Stimulated activated naive CD8-positive, alpha-beta T cell treated with anti-CD3 and anti-CD28 coated beads, Interleukin-15, Interleukin-2, amounts not matched to agents 100 U/mL and 50 U/mL, for 24 hours (primary cell): ENCODE data around the gene FHAD1.

Experiments used
- ATAC-seq: fragments of 150-1000 bp; cut with Tn5 transposase; one replicate; pipeline ENCODE4 v1.10.0; 2021
- DNase-seq: peaks from one replicate; pipeline ENCODE4 v3.0.0; 2021

Gene FHAD1

DNA sequence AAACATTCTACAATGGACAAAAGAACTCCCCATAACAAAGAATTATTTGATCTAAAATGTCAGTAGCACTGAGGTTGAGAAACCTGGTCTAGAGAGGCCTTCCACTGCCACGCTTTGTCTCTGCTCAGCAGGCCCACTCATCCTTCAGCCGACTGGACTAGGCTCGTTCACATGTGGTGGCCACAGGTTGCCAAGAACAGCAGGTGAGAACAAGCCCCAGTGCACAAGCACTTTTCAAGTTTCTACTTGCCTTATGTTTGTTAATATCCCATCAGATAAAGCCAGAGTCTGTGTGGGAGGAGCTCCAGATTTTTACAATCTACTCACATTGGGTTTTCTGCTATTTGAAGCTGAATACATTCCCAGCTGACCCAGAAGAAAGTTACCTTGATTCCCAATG lies 153.6 kb downstream of the FHAD1 start:
- no peak for ATAC-seq

DNA sequence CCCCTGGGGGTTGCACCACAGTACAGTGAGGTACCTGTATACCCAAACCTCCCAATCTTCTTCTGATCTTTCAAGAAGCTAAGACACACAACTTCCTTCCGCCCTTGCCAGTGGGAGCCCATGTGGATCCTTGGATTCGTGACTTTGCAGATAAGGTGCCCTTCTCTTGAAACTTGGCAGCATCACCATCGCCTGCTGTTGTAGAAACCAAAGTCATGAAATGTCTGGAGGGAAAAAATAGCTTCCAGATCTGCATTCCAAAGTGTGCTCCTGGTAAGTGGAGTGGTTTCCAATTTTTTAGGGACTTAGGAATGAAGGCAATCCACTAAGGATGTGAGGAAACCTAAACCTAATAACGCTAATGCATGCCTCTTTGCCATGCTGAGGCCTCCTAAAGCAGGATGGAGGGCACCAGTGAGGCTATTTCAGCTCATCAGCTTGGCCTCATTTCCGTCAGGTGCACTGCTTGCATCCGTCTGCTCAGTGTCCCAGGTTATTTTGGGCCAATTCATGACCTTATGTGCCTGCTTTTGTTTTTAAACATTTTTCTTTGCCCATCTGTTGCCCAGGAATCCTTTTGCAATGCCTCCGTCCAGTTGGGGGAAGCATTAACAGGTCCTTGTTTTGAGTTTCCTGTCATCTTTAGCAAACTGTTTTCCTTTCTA lies 154.5 kb downstream of the FHAD1 start:
- DNase-seq (no peak), ATAC-seq (no peak)

More for the DNA sequence above, 153.6 kb downstream of the FHAD1 start:
- no peak for DNase-seq

DNA sequence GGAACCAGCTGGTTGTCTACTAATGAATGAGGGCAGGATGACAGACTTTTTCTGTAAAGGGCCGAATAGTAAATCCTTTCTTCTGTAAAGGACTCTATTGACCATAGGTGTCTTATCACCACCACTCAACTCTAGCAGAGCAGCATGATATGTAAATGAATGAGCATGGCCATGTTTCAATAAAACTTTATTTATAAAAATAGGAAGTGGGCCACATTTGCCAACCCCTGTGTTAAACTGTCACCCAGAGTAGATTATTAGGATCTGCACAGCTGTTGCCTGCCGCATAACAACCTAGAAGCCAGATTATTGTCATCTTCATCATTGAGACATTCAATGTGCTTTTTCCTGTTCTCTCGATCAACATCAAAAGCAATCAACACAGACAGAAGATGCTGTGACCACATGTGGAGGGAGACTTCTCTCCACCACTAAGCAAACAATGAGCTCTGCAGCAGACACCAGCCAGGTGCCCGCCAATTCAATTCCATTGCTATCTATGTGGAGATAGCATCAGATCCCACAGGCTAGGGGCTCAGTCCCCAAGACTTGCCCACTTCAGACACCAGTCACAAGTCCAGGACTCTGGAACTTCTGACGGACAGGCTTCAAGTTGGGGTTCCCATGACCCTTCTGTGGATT lies 155.9 kb downstream of the FHAD1 start:
- no peak for ATAC-seq
- DNase-seq, result no peak

DNA sequence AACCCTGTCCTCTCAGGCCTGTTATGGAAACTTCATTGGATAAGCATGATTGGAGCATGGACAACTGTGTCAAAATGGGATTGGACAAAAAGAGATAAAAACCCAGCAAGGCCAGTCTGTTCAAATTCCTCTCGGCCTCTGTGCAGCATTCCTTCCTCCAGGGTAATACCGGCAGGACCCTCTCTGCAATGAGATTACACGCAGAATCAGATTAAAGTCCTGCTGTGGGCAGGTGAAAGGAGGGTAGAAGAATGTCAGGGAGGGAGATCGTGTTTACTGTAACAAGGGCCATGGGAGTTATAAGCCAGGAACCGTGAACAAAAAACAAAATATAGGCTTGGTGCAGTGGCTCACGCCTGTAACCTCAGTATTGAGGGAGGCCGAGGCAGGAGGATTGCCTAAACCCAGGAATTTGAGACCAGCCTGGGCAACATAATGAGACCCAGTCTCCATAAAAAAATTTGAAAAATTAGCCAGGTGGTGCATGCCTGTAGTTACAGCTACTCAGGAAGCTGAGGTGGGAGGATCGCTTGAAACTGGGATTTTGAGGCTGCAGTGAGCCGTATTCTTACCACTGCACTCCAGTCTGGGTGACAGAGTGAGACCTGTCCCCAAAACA lies 157.0 kb downstream of the FHAD1 start:
- ATAC-seq (no peak), DNase-seq (no peak)

DNA sequence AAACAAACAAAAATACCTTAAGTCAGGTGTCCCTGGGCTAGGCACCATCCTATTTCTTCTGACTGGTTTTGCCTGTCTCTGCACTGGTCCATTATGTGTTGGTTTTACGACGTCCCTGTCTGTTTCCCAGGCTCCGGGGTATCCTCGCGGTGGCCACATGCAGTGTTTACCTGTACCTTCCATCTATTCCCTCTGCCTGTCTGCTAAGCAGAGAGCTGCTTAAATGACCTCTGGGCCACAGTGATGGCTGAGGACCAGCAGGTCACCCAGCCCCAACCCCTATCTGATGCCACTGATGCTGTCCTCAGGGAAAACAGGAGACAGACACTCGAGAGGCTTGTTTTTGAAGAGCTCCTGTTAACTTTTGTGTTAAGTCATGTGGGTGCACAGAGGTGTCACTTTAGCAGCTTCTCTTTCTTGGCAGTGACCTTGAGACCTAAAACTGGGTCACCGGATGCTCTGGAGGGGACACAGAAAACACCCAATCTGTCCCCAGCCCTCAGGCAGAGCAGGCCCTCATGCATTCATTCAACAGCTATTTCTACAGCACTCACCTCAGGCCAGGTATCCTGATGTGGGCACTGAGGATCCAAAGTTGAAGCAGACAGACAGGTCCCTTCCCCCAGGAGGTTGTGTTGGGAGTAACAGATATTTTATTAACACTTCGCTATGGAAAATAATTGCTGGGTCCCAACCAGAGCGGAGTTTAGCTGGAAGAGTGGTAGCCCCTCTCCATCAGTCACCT lies 158.3 kb downstream of the FHAD1 start:
- ATAC-seq (no peak), DNase-seq (no peak)

DNA sequence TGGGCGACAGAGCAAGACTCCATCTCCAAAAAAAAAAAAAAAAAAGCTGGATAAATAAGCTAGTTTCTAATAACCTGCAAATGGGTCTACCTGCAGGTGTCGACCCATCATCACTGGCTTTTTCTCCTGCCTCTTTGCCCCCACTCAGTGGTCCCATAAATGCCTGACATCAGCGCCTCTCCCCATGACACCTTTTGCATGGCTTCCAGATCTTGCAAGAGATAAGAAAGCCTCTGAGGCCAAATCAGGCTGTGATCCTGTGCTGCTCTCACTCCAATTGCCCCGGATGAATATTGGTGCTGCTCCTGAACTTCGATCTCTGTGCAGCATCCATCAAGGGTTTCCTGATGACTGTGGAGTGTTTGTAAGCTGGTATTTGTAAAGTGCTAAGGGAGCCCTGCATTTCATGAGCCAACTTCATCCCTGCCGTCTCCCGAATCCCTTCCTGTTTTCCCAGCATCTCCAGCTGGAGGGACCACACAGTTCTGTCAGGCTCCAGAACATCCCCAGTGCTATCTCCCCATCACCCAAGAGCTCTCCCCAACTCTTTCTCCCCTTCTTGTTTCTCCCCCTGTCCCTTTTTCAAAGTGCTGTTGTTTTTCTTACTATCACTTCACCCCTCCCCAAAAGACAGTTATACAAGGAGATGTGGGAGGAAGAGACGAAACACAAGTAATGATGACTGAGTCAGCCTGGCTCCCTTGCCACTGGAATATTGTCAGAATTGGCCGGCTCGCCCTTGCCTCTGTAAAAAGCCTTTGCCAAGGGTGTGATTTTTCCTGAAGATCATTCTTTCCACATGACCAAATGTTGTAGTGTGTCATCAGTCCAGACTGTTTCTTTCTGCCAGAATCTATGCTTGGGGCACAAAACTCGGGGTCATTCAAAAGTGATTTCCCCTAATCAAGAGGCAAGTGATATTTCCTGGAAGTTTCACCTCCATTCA lies 159.9 kb downstream of the FHAD1 start:
- no peak for DNase-seq
- ATAC-seq, result no peak

DNA sequence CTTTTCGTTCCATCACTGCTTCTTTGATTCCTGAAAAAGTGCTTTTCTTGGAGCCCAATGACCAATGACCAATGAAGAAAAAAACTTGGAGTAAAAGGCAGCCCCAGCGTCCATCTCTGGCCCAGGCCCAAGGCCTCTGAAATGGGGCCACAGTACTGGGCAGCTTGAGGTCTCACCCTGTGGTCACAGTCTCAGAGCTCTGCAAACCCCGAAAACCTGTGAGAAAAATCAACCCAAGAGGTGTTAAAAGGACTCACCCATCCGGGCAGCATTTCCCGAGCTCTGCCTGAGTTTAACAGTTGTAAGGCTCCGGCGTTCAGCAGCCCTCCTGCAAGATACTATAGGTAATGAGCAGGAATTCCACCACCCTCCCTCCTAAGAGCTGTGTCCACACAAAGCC lies 160.6 kb downstream of the FHAD1 start:
- DNase-seq (no peak), ATAC-seq (no peak)

DNA sequence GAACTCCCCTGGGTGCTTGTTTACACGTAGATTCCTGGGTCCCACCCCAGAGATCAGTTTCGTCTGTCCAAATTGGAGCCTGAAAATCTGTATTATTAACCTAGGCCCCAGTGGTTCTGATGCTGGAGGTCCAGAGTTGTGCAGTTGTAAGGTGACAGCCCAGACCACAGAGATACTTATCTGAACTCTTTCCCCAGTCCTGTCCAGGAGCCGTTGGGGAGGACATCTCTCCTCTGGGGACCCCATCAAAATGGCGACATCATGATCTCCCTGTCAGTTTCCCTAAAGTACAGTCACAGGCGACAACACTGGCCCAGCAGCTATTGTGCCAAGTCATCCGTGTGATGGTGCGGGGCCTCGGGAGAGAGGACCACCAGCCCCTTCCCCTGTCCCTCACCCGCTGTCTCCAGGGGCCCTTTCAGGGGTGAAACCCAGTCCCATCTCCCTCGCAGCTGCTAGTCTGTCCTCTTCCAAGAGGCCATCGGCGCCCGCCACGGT lies 161.9 kb downstream of the FHAD1 start:
- ATAC-seq (no peak), DNase-seq (no peak)

DNA sequence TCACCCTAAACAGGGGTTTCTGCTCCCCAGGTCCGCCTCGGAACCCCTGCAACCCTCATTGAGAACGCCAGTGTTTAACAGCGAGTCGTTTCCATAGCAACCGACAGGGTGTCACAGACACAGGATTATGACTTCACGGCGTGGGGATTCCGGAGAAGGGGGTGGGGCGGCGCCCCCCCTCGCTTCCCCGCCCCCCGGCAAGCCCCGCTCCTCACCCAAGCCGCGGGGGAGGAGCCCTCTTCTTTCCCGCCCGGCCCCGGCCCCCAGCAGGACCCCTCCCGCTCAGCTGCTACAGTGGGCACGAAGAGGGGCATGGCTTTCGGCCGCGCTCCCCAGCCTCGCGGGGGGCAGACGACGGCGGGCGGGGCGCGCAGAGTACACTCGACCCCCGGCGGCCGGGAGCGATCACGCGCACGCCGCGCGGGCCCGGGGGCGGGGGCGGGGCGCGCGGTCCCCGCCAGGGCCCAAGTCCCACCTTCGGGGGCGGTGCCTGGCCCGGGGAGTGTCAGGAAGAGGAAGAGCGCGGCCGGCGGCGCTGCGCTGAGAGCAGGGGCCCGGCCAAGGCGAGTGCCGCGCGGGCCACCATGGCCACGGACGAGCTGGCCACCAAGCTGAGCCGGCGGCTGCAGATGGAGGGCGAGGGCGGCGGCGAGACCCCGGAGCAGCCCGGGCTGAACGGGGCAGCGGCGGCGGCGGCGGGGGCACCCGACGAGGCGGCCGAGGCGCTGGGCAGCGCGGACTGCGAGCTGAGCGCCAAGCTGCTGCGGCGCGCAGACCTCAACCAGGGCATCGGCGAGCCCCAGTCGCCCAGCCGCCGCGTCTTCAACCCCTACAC lies 162.6 kb downstream of the FHAD1 start, which contains the start of gene EFHD2:
Gene EFHD2, plus strand, starts transcription at position 501 of the 835 bp plus-strand sequence. Its CDS starts 84 bp downstream, at position 585.
- DNase-seq, result peak; percentile 89
- ATAC-seq, result peak; percentile 86

DNA sequence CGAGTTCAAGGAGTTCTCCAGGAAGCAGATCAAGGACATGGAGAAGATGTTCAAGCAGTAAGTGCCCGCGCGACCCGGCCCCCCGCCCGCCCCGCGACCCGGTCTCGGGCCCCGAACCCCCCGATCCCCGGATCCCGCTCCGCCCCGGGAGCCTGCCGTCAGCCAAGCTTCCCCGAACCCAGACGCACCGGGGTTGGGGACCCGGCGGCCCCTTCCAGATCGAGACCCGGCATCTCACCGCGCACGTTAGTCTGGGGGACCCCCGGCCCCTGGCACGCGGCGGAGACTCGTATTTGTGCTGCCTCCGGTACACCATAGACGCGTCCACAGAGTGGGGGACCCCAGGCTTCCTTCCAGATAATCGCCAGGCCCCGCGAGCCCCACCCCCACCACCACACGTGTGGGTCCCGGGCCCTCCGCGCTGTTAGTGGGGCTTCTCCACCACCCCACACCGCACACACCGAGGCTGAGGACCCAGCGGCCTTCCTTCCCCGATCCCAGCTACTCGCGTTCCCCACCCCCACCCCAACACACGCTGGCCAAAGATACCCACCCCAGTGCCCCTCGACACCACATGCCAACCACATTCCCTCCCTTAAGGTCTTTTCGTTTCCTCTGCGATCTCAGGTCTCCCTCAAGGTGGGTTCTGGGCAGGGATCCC lies 163.3 kb downstream of the FHAD1 start:
- DNase-seq (peak; percentile 42), ATAC-seq (no peak)

DNA sequence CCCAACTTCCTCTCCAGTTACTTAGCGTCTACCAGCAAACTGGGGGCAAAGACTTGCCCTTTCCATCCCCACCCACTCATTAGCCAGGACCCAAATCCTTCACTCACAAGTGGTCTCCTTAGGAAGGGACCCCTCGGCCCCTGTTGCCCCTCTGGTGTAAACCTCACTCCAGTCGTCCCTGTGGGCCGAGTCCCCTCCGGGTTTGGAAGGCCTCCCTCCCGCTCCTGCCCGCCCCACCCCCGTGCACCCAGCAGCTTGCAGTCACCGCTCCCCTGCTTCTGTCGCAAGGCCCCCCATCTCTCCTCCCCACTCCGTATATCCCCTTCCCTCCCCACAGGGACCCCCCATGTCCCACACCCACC lies 163.8 kb downstream of the FHAD1 start:
- no peak for ATAC-seq
- peak; percentile 32 for DNase-seq

DNA sequence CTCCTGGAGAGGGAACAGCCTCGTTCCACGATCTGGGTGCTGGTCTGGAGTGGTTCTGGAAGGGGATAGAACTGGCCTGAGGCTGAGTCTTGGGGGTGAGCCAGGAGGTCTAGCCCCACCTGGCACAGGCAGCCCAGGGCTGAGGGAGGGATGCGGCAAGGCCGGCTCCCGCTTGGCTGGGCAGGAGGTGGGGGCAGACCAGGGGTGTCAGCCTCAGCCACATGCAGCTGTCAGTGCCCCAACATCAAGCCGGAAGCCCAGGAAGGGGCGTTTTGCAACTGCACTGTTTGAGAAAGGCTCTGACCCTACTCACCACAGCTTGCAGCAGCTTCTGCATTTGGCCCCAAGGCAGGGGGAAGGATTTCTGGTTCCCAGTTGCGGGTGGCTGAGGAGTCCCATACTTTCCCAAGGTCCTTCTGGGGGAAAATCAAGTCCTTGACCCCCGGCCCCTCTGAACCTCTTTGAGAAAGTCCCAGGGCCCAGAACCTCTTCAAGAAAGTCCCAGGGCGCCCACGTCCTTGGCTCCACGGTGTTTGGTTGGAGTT lies 164.6 kb downstream of the FHAD1 start:
- ATAC-seq (peak; percentile 14), DNase-seq (peak; percentile 58)

DNA sequence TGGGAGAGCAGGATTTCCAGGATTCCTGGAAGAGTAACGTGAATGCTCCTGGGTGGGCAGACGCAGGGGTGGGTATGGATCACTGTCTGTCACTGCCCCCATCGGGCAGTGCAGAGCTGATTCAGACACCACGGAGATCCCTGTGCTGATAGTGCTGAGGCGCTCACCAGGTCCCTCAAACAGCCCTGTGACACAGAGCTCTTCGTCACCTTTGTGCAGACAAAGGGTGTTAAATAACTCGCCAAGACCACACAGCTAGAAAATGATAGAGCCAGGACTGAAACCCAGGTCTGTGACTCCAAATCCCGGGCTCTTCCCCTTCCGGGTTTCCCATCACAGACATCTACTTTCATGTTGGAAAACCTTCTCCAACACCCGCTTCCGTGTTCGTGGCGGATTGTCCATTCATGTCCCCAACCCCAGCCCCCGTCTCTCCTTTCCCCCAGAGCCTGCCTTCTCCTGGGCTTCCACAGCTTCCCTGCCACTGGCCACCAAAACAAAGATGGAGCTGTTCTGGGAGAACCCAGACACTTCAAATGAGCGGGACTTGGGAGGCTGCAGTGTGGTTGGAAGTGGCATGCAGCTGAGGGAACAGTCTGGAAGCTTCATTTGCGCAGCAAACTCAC lies 165.3 kb downstream of the FHAD1 start:
- DNase-seq, result peak; percentile 62
- ATAC-seq, result peak; percentile 72

DNA sequence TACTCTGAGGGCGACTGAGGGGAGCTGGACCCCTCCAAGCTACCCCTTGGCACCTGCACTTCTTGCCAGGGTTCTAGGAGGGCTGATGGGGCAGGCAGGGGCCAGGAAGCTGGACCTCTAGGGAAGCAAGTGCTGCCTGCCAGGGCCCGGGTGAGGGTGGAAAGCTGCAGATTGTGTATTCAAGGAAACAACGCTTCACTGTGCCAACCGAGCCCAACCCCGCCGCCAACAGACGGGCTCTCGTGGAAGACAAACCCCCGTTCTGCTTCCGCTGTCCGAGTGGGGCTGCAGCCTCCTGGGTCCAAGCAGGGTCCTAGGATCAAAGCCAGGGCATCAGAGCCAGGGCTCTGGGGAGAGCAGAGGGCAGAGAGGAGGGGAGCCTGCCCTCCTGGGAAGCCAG lies 165.8 kb downstream of the FHAD1 start:
- DNase-seq (no peak), ATAC-seq (no peak)

DNA sequence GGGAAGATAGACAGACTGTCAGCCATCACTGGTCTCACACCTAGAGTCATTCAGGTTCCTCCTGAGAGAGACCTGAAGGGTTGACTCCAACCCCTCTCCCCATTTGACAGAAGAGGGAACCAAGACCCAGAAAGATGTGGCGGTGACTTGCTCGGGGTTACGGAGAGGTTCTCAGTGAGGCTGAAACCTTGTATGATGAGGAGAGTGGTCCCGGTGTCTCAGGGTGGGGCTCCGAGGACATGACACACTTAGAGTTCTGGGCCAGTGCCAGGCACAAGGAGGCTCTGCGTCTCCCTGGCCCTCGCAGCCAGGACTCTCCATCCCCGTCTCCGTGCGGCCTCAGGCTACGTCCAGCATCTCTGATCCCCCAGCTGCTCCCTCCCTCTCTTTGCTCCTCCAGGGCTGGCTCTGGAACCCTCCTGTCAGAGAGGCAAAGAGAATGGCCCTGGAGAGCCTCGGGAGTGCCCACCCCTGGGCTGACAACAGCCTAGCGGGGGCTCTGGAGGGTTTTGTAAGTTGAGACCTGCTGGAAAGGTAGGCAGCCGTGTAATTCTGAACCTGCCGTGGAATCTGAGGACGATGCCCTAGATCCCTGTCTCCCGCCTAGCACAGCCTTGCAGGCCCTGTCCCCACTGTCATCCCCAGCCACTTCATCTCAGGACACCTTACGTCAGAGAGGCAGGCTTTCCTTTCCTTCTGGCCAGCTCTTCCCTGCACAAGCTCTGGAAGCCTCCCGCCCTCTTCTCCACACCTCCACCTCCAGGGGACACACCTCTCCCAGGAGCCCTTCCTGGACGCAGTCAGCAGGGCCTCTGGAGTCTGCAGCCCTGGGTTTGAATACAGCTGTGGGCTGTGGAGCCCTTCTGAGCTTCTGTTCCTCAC lies 166.8 kb downstream of the FHAD1 start:
- ATAC-seq (no peak), DNase-seq (no peak)

DNA sequence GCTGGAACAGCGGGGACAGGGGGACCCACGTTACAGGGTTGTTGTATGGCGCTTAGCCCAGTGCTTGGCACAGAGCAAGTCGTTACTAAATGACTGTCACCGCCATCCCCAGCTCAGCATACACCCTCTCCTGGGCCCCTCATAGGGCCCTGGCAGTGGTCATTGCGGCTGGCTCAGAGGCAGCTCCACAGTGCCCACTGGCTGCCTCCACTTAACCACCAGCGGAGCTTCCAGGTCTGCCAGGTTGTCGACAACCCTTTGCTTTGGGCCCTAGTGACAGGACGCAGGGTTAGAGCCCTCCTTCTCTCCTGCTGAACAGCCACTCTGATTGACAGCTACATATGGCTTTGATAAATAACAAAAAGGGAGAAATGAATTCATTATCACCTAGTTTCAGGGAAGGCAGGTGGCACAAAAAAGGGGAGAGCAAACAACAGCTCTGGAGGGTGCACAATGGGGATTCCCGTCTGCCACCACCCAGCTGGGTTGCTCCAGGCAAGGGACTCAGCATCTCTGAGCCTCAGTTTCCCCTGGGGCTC lies 167.5 kb downstream of the FHAD1 start:
- ATAC-seq (no peak), DNase-seq (no peak)

DNA sequence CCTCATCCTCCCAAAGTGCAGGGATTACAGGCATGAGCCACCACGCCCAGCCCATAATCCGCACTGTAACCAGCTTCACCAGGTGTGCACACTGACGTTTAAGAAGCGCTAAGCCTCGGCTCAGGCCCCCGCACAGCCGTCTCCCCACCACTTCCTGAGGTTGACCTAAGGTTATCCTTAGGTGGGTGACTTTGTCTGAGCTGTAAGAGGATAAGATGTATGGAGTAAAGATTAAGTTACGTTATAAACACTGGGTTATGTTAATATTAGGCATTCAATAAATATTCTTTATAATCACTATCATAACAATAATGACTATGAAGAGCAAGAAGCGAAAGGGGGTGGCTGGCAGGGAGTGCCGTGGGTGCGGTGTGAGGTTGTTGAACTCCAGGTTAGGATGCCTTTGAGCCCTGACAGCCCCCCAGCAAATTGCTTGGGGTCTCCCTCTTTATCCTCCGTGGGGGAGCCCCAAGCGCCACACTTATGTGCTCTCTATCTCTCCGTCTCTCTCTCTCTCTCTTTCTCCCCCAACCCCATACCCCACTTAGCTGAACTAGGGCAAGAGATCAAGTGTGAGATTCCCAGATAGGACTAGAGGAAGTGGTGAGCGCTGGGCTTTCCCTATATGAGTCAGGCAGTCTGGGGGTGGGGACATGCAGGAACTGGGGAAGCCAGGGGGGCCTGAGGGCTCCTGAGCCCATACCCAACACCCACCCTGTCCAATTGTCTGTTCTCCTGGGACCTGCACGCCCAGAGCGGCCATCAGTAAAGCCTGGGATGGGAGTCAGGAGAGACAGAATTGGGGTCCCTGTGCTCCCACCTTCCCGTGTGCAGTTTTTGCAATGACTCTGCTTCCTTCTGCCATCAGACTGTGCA lies 170.3 kb downstream of the FHAD1 start:
- peak; percentile 67 for ATAC-seq

More for the DNA sequence above, 170.3 kb downstream of the FHAD1 start:
- peak; percentile 60 for DNase-seq
